ENCODE data around the gene PIP5K1C. TPM values are rescaled to one million over a fixed set of nuclear protein-coding genes. Genes with fewer than 3 reads are reported as not detected.

Gene PIP5K1C
- total RNA-seq, 2 donors from 2014 or later = 16.6 to 30.7 TPM

DNA sequence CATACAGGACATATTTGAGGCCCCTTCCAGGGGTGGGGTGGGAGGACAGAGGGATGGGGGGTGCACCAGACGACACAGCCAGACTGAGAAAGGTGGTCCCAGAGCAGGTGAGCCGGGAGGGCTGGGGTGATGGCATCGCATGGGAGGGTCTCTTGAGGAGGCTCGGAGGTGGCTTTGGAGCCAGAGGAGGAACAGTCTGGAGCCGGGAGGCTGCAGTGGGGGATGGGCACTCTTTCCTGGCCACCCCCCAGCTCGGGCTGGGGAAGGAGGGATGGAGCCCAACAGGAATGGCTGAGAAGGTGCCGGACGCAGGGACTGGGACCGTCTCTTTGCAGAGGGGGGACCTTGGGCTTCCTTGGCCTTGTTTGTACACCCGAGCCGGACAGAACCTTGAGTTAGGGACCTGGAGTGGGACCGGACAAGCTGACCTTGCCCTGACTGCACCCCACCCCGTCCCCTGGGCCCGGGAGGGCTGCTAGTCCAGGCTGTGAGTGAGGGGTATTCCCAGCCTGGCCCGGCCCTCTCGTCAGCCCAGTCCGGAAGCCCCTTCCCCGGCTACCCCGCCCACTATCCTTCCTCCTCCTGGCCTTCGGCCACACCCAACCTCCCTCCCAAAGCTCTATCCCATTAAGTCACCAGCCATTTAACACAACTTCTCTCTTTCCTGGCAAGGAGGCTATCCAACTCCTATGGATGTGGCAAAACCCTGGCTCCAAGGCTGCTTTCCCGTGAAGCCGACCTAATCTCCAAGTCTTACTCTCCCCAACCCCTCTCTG, 92.8 kb downstream of the PIP5K1C start:
- H3K27ac ChIP-seq = peak overlapping the region in 3 of 4 donors; percentile 28 to 45 (median 40)
- H3K27me3 ChIP-seq = no peaks in the 10 kb centered on the region
- intact Hi-C loops (cut with DNase I) = no loop called here
- no peak for DNase-seq
- no peaks in the 10 kb centered on the region for H3K9me3 ChIP-seq
- peaks cover 2 to 5% of the 10 kb centered on the region in 2 donors for H3K36me3 ChIP-seq (replicated peaks in 1 of 2; ENCODE audit: insufficient read depth in 1 of 2, low read depth in 2 of 2)
- H3K4me3 ChIP-seq = no peak overlapping the region
- peaks cover 26% of the 10 kb centered on the region for H3K4me1 ChIP-seq
- peak; percentile 5 for ATAC-seq
- WGBS, 2 donors = 37 to 46% methylated on average over 17 to 22 of the region's 22 CpGs
- TF ChIP-seq, protein P1, sequence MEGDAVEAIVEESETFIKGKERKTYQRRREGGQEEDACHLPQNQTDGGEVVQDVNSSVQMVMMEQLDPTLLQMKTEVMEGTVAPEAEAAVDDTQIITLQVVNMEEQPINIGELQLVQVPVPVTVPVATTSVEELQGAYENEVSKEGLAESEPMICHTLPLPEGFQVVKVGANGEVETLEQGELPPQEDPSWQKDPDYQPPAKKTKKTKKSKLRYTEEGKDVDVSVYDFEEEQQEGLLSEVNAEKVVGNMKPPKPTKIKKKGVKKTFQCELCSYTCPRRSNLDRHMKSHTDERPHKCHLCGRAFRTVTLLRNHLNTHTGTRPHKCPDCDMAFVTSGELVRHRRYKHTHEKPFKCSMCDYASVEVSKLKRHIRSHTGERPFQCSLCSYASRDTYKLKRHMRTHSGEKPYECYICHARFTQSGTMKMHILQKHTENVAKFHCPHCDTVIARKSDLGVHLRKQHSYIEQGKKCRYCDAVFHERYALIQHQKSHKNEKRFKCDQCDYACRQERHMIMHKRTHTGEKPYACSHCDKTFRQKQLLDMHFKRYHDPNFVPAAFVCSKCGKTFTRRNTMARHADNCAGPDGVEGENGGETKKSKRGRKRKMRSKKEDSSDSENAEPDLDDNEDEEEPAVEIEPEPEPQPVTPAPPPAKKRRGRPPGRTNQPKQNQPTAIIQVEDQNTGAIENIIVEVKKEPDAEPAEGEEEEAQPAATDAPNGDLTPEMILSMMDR (IDR thresholded peaks at IDR 0.05) = no peak
- no peak for TF ChIP-seq POLR2A (IDR thresholded peaks at IDR 0.05)

DNA sequence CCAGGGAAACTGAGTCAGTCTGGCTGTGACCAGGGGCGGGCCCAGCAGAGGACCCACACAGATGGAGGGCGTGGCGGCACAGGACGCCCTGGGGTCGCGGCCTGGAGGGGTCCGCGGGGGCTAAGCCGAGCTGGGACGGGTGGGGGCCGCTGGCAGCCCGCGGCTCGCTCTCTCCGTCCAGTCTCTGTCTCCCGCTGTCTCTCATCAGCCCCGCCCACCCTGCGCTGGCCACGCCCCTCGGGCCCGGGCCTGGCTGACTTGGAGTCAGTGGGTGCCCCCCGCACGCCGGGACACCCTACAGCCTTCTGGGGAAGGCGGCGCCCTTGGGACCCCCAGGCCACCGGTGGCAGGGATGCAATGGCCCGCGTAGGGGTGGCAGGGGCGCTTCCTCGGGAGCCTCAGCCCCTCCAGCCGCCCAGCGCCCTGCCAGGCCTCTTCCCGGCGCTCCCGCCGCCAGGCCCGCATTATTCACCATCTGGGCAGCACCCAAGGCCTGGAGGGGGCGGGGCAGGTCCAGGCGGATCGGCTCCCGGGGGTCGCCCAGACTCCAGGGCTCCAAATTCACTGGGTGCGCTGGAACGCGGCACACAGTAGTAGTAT, 93.5 kb downstream of the PIP5K1C start, which contains the start of gene TBXA2R:
Gene TBXA2R (minus strand): TSS at position 186 of the 600 bp plus-strand sequence. CDS start 6,241 bp downstream, outside the sequence.
- intact Hi-C loops (cut with DNase I) = no loop called here
- TF ChIP-seq, protein P1 (IDR thresholded peaks at IDR 0.05) = no peak
- TF ChIP-seq POLR2A (IDR thresholded peaks at IDR 0.05) = no peak

DNA sequence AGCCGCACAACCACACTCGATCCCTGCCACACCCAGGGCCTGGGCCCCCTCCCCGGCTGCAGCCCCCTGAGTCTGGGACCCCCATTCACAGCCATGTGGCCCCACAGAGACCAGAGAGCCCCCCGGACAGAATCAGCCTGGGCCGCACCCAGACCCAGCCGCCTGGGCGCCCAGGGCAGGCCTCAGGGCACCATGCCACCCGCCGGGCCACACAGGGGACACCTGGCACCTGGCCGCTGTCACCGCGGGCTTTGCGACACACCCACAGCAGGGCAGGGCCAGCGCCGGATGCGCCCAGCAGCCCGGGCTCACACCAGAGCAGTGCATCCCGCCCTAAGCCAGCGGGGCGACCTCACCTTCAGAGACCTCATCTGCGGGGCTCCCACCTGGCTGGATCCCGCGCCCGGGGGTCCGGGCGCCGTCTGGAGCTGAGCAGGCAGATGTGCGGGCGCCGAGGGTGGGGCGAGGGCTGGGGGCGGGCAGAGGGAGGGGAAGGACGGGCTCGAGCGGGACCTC, 94.0 kb downstream of the PIP5K1C start:
- no peaks in the 10 kb centered on the region for H3K9me3 ChIP-seq
- ATAC-seq (peak; percentile 55), DNase-seq (peak; percentile 53 to 79 (median 72))
- intact Hi-C loops (cut with DNase I) = no loop called here
- H3K27ac ChIP-seq = peak overlapping the region in 2 of 4 donors; percentile 1 to 40
- H3K27me3 ChIP-seq = no peaks in the 10 kb centered on the region
- no peak overlapping the region for H3K4me3 ChIP-seq
- no peak for TF ChIP-seq POLR2A (IDR thresholded peaks at IDR 0.05)
- TF ChIP-seq, protein P1 (IDR thresholded peaks at IDR 0.05) = no peak
- no peaks in the 10 kb centered on the region for H3K36me3 ChIP-seq (replicated peaks in 1 of 2; ENCODE audit: insufficient read depth in 1 of 2, low read depth in 2 of 2)
- peaks cover 26% of the 10 kb centered on the region for H3K4me1 ChIP-seq
- WGBS, 2 donors = 0 to 4% methylated on average over 2 to 26 of the region's 35 CpGs

More for the DNA sequence above, 93.5 kb downstream of the PIP5K1C start, which contains the start of gene TBXA2R:
- peak; percentile 45 to 62 (median 50) for DNase-seq
- ATAC-seq = peak; percentile 15
- Histone ChIP-seq H3K27me3 (no peaks in the 10 kb centered on the region), H3K4me1 (peaks cover 26% of the 10 kb centered on the region), H3K4me3 (no peak within 1 kb of the TSS), H3K9me3 (no peaks in the 10 kb centered on the region), H3K36me3 (replicated peaks in 1 of 2; ENCODE audit: insufficient read depth in 1 of 2, low read depth in 2 of 2) (peaks cover 2 to 4% of the 10 kb centered on the region in 2 donors), H3K27ac (peak within 1 kb of the TSS in 3 of 4 donors; percentile 16 to 40 (median 28))
- 0 to 6% methylated on average over 1 to 37 of the region's 46 CpGs for whole genome bisulfite sequencing, 2 donors

DNA sequence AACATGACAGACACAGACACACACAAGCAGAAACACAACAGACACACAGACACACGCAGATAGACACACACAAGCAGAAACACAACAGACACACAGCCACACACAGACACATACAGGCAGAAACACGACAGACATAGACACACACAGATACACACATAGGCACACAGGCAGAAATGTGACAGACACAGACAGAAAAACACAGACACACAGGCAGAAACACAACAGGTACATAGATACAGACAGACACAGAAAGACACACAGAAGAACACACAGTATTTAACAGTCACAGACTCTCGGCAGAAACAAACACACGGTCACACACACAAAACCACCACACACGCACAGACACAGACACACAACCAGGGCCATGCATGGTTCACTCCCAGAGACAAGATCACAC, 94.5 kb downstream of the PIP5K1C start:
- no peak overlapping the region for H3K4me3 ChIP-seq
- no peaks in the 10 kb centered on the region for H3K9me3 ChIP-seq
- no peak overlapping the region for H3K27ac ChIP-seq
- intact Hi-C loops (cut with DNase I) = no loop called here
- peaks cover 0 to 3% of the 10 kb centered on the region in 2 donors for H3K27me3 ChIP-seq
- 58 to 82% methylated on average over 3 to 5 of the region's 5 CpGs for WGBS, 2 donors
- no peaks in the 10 kb centered on the region for H3K36me3 ChIP-seq (replicated peaks in 1 of 2; ENCODE audit: insufficient read depth in 1 of 2, low read depth in 2 of 2)
- DNase-seq = no peak
- peaks cover 26% of the 10 kb centered on the region for H3K4me1 ChIP-seq
- TF ChIP-seq, protein P1 (IDR thresholded peaks at IDR 0.05) = no peak
- no peak for TF ChIP-seq POLR2A (IDR thresholded peaks at IDR 0.05)
- ATAC-seq = no peak

Measured in body of pancreas (tissue), 4 donors.